ENCODE data around the gene CPXM2.

DNA sequence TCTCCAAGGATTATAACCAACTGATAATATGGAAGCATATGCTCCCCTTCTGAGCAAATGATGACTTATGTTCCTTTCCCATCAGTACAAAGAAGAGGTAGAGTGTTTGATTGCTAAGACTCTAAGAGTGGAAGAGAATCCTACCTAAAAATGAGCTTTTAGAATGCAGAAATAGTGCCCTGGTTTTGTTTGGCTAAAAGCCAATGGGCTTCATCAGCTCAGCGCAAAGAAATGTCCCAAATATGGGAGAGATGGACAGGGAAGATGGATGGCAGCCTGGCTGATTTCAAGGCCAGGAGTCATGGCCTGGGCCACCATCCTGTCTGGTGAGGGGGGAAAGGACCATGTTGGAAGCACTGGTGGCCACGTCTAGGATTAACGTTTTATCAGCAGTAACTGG, 165.2 kb downstream of the CPXM2 start:
- TF ChIP-seq, protein P1, sequence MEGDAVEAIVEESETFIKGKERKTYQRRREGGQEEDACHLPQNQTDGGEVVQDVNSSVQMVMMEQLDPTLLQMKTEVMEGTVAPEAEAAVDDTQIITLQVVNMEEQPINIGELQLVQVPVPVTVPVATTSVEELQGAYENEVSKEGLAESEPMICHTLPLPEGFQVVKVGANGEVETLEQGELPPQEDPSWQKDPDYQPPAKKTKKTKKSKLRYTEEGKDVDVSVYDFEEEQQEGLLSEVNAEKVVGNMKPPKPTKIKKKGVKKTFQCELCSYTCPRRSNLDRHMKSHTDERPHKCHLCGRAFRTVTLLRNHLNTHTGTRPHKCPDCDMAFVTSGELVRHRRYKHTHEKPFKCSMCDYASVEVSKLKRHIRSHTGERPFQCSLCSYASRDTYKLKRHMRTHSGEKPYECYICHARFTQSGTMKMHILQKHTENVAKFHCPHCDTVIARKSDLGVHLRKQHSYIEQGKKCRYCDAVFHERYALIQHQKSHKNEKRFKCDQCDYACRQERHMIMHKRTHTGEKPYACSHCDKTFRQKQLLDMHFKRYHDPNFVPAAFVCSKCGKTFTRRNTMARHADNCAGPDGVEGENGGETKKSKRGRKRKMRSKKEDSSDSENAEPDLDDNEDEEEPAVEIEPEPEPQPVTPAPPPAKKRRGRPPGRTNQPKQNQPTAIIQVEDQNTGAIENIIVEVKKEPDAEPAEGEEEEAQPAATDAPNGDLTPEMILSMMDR (IDR thresholded peaks at IDR 0.05) = no peak
- TF ChIP-seq POLR2A (IDR thresholded peaks at IDR 0.05) = no peak

Data from uterus (tissue), 2 donors.